DOHH2 (cell line): Measurements from ENCODE around the gene CDC25C.

ENCODE experiments used
- EZH2phosphoT487 ChIP-seq: fragments of 200-600 bp; sonication (generic); IDR thresholded peaks from 2 replicates; pipeline ENCODE4 v1.6.1; 2017; ENCODE audit warnings: borderline replicate concordance, mild to moderate bottlenecking, antibody characterized with exemption, low read length, moderate library complexity, mixed read lengths
- TF ChIP-seq, protein P1 (sequence below): fragments of 200-600 bp; sonication (generic); IDR thresholded peaks from one replicate; pipeline ENCODE4 v1.5.1; 2014; ENCODE audit warnings: antibody characterized with exemption, mild to moderate bottlenecking, low read depth, low read length; ENCODE audit not compliant: poor library complexity, severe bottlenecking

DNA sequence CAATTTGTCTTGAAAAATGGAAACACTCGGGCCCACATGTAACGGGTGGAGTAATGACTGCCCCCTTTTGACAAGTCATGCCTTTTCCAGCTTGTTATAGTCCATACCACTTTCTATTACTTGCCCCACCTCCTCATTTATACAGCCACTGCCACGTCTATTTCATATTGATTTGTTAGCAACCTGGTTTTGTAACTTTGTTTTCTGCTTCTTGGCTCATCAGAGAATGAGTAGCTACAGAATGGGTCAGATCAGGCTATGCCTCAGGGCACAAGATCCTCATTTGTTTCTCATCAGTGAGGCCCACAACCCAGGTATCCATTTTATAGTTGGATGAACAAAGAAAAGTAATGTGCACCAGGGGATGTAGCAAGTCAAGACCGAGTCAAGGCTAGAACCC is 58.9 kb downstream of the CDC25C start:
- TF ChIP-seq, protein P1, sequence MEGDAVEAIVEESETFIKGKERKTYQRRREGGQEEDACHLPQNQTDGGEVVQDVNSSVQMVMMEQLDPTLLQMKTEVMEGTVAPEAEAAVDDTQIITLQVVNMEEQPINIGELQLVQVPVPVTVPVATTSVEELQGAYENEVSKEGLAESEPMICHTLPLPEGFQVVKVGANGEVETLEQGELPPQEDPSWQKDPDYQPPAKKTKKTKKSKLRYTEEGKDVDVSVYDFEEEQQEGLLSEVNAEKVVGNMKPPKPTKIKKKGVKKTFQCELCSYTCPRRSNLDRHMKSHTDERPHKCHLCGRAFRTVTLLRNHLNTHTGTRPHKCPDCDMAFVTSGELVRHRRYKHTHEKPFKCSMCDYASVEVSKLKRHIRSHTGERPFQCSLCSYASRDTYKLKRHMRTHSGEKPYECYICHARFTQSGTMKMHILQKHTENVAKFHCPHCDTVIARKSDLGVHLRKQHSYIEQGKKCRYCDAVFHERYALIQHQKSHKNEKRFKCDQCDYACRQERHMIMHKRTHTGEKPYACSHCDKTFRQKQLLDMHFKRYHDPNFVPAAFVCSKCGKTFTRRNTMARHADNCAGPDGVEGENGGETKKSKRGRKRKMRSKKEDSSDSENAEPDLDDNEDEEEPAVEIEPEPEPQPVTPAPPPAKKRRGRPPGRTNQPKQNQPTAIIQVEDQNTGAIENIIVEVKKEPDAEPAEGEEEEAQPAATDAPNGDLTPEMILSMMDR: no peak
- TF ChIP-seq EZH2phosphoT487: no peak
